GM23248 (cell line): ENCODE measurements around the gene CPEB3. TPM values are rescaled to one million over a fixed set of nuclear protein-coding genes. Genes with fewer than 3 reads are reported as not detected.
A peak's percentile ranks its signal among the peaks of the same experiment; 100 is the strongest.
"Not testable (repeated sequence)": the region's sequence is repeated elsewhere in the genome, so short reads cannot be mapped to it uniquely, and the experiment has no call there.

Experiments used
- DNase-seq: peaks from one replicate; pipeline ENCODE4 v3.0.0-alpha.2; 2015
- H2AFZ ChIP-seq: fragments of 200-600 bp; sonication (generic); 2 replicates; pipeline ENCODE4 v1.6.1; 2016; ENCODE audit warnings: antibody characterized with exemption
- H3F3A ChIP-seq: fragments of 200-600 bp; sonication (generic); 2 replicates; pipeline ENCODE4 v1.6.1; 2016; ENCODE audit warnings: mild to moderate bottlenecking, antibody characterized with exemption, mixed run types; ENCODE audit not compliant: insufficient read depth
- H3K27ac ChIP-seq: fragments of 200-600 bp; sonication (generic); 2 replicates; pipeline ENCODE4 v1.5.1; 2016; ENCODE audit warnings: mild to moderate bottlenecking
- H3K27me3 ChIP-seq: fragments of 200-600 bp; sonication (generic); replicated peaks from 2 replicates; pipeline ENCODE4 v1.6.1; 2016; ENCODE audit warnings: mild to moderate bottlenecking; ENCODE audit not compliant: insufficient read depth
- H3K36me3 ChIP-seq: fragments of 200-600 bp; sonication (generic); 2 replicates; pipeline ENCODE4 v1.6.1; 2016; ENCODE audit warnings: low read depth, mild to moderate bottlenecking
- H3K4me1 ChIP-seq: fragments of 200-600 bp; sonication (generic); 2 replicates; pipeline ENCODE4 v1.6.1; 2016; ENCODE audit warnings: mild to moderate bottlenecking; ENCODE audit not compliant: insufficient read depth
- H3K4me2 ChIP-seq: fragments of 200-600 bp; sonication (generic); one replicate; pipeline ENCODE4 v1.6.1; 2016; ENCODE audit warnings: mild to moderate bottlenecking; ENCODE audit not compliant: unreplicated experiment
- H3K4me3 ChIP-seq: fragments of 200-600 bp; sonication (generic); 2 replicates; pipeline ENCODE4 v1.5.1; 2016; ENCODE audit warnings: mild to moderate bottlenecking
- H3K79me2 ChIP-seq: fragments of 200-600 bp; sonication (generic); 2 replicates; pipeline ENCODE4 v1.6.1; 2016; ENCODE audit warnings: mild to moderate bottlenecking; ENCODE audit not compliant: insufficient read depth
- H3K9ac ChIP-seq: fragments of 200-600 bp; sonication (generic); 2 replicates; pipeline ENCODE4 v1.6.1; 2016; ENCODE audit warnings: mild to moderate bottlenecking
- H3K9me2 ChIP-seq: fragments of 200-600 bp; sonication (generic); 2 replicates; pipeline ENCODE4 v1.6.1; 2016; ENCODE audit warnings: mixed run types, mild to moderate bottlenecking, moderate library complexity; ENCODE audit not compliant: insufficient read depth
- H3K9me3 ChIP-seq: fragments of 200-600 bp; sonication (generic); one replicate; pipeline ENCODE4 v1.6.1; 2017; ENCODE audit warnings: low read depth
- H4K20me1 ChIP-seq: fragments of 200-600 bp; sonication (generic); 2 replicates; pipeline ENCODE4 v1.6.0; 2016; ENCODE audit not compliant: insufficient read depth
- EZH2 ChIP-seq: fragments of 200-600 bp; sonication (generic); IDR thresholded peaks from 2 replicates; pipeline ENCODE4 v1.6.1; 2018; ENCODE audit warnings: antibody characterized with exemption, mild to moderate bottlenecking; ENCODE audit not compliant: insufficient read depth, poor library complexity, severe bottlenecking
- EZH2phosphoT487 ChIP-seq: fragments of 200-600 bp; sonication (generic); IDR thresholded peaks from 2 replicates; pipeline ENCODE4 v1.6.1; 2018; ENCODE audit warnings: antibody characterized with exemption, moderate library complexity, mild to moderate bottlenecking, low read depth; ENCODE audit not compliant: insufficient read depth
- WGBS, 2 experiments: methylation state at CpG; one replicate each; pipeline ENCODE4 v1.1.6; 2015 to 2017; ENCODE audit warnings: low lambda C conversion rate in 2 of 2, low coverage in 1 of 2; ENCODE audit errors: missing lambda C conversion rate in 2 of 2; 5-methylcytosine and 5-hydroxymethylcytosine counted together
- in situ Hi-C: fragments of 300-500 bp; cut with MboI; formaldehyde crosslinking; loops from 2 replicates; pipeline ENCODE4 v1.15.0; 2020
- polyA plus RNA-seq: library from polyadenylated mRNA; unstranded; fragments of >200 nt; fragmentation: Nextera tagmentation; extraction: Ambion mirVana; gene quantifications from 2 replicates; pipeline ENCODE4 v1.2.1, GENCODE V29; 2016
- total RNA-seq: library from RNA; depleted of rRNA; stranded (reverse); fragments of >200 nt; shearing (Covaris generic); gene quantifications from 2 replicates; pipeline ENCODE4 v1.2.3, GENCODE V29; 2014

Gene CPEB3
- total and polyA plus RNA-seq, 2 experiments from 2014 or later = 0.60 to 1.1 TPM

DNA sequence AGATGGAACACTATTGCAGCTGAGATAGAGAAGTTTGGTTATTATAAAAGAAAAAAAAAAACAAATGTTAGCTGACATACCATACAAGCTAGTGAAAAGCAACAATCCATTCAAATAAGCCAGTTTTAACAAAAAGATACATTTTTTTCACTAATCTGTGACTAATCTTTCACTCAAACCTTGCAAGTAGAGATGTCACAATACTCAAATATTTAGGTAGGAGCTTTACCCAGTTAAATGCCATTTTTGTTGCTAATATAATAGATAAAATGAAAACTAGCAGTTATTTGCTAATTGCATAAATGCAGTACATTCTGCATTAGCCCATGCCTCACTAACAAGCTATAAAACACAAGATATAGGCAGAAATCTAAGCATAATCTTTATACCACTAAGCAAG is 243.7 kb downstream of the CPEB3 start:
- Histone ChIP-seq H3K79me2 (no peaks in the 10 kb centered on the region), H3K9me2 (no peaks in the 10 kb centered on the region), H3K36me3 (no peaks in the 10 kb centered on the region), H3K27ac (no peak overlapping the region), H3K4me2 (no peak overlapping the region), H3K4me3 (no peak overlapping the region), H3K9me3 (no peaks in the 10 kb centered on the region), H3K9ac (no peak overlapping the region), H4K20me1 (no peaks in the 10 kb centered on the region), H2AFZ (no peak overlapping the region), H3K4me1 (0 out of 2 replicates have a peak, but pooled peaks cover 3% of the 10 kb centered on the region), H3K27me3 (no peaks in the 10 kb centered on the region), H3F3A (peaks cover 9% of the 10 kb centered on the region; the same call in 1 of the 2 replicates)
- peak; percentile 20 for DNase-seq
- TF ChIP-seq EZH2phosphoT487 (no peak), EZH2 (no peak)
- in situ Hi-C loops = no loop called here

- Histone ChIP-seq H3K4me3 (no peak overlapping the region), H3K79me2 (no peaks in the 10 kb centered on the region), H3K9ac (no peak overlapping the region), H3K27me3 (no peaks in the 10 kb centered on the region), H3K4me2 (no peak overlapping the region), H3K27ac (no peak overlapping the region), H3K36me3 (no peaks in the 10 kb centered on the region), H3K9me3 (no peaks in the 10 kb centered on the region), H3K4me1 (0 out of 2 replicates have a peak, but pooled peaks cover 3% of the 10 kb centered on the region), H3F3A (peaks cover 9% of the 10 kb centered on the region; the same call in 1 of the 2 replicates), H3K9me2 (no peaks in the 10 kb centered on the region), H2AFZ (no peak overlapping the region), H4K20me1 (no peaks in the 10 kb centered on the region)
- no peak for DNase-seq
- in situ Hi-C loops = no loop called here
- no peak for TF ChIP-seq EZH2
- TF ChIP-seq EZH2phosphoT487 = no peak
- WGBS, 2 experiments = 40 to 49% methylated on average over 18 to 32 of the region's 37 CpGs
Measured at GRCh38 chr10:92045641-92046106, 245.2 kb downstream of the CPEB3 start.

GRCh38 chr10:92042541-92042940 is 248.3 kb downstream of the CPEB3 start:
- TF ChIP-seq EZH2 (no peak), EZH2phosphoT487 (no peak)
- Histone ChIP-seq H3K27me3 (no peaks in the 10 kb centered on the region), H2AFZ (no peak overlapping the region), H3K4me3 (no peak overlapping the region), H3F3A (peaks cover 8% of the 10 kb centered on the region; the same call in 1 of the 2 replicates), H3K9me3 (no peaks in the 10 kb centered on the region), H3K4me2 (no peak overlapping the region), H3K79me2 (no peaks in the 10 kb centered on the region), H3K27ac (no peak overlapping the region), H3K9me2 (no peaks in the 10 kb centered on the region), H4K20me1 (no peaks in the 10 kb centered on the region), H3K36me3 (no peaks in the 10 kb centered on the region), H3K9ac (no peak overlapping the region), H3K4me1 (0 out of 2 replicates have a peak, but pooled peaks cover 3% of the 10 kb centered on the region)
- in situ Hi-C loops = no loop called here
- DNase-seq = no peak
- 74 to 77% methylated on average over 5 of the region's 5 CpGs for WGBS, 2 experiments

DNA sequence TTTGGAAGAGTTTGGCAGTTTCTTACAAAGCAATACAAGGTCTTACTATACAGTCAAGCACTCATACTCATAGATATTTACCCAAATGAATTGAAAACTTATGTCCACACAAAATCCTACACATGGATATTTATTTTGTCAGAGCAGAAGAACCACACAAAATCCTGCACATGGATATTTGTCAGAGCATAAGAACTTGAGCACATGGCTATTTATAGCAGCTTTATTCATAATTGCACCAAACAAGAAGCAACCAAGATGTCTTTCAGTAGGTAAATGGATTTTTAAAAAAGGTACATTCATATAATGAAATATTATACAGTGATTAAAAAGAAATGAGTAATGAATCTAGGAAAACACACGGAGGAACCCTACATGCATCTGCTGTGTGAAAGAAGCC is 251.9 kb downstream of the CPEB3 start:
- H2AFZ ChIP-seq = no peak overlapping the region
- H3K4me3 ChIP-seq = no peak overlapping the region
- no peaks in the 10 kb centered on the region for H3K27me3 ChIP-seq
- H4K20me1 ChIP-seq = no peaks in the 10 kb centered on the region
- peaks cover 4% of the 10 kb centered on the region; the same call in 1 of the 2 replicates for H3K36me3 ChIP-seq
- TF ChIP-seq EZH2 (no peak), EZH2phosphoT487 (no peak)
- no peaks in the 10 kb centered on the region for H3K79me2 ChIP-seq
- no peaks in the 10 kb centered on the region for H3K9me2 ChIP-seq
- H3F3A ChIP-seq = no peaks in the 10 kb centered on the region
- DNase-seq = no peak
- no peaks in the 10 kb centered on the region for H3K9me3 ChIP-seq
- 33 to 51% methylated on average over 1 of the region's 1 CpG for WGBS, 2 experiments
- no peak overlapping the region for H3K9ac ChIP-seq
- H3K27ac ChIP-seq = no peak overlapping the region
- no peaks in the 10 kb centered on the region for H3K4me1 ChIP-seq
- no peak overlapping the region for H3K4me2 ChIP-seq
- in situ Hi-C loops = no loop called here

GRCh38 chr10:92033070-92033469 is 257.8 kb downstream of the CPEB3 start:
- H3K4me3 ChIP-seq, H3K4me2 ChIP-seq, H3K79me2 ChIP-seq, H3K4me1 ChIP-seq, H3K9me2 ChIP-seq, H3K27ac ChIP-seq, H4K20me1 ChIP-seq, H3K9ac ChIP-seq, H3K27me3 ChIP-seq, H3F3A ChIP-seq, H2AFZ ChIP-seq, H3K9me3 ChIP-seq, DNase-seq, in situ Hi-C loops: not testable (repeated sequence)
- H3K36me3 ChIP-seq = peaks cover 44% of the 10 kb centered on the region
- WGBS, 2 experiments = 51 to 58% methylated on average over 3 of the region's 3 CpGs
